Lower leg skin (tissue), 4 donors: ENCODE data around the gene RNLS. TPM values are rescaled to one million over a fixed set of nuclear protein-coding genes. Genes with fewer than 3 reads are reported as not detected.

Source experiments
- DNase-seq, 2 donors: peaks; one replicate each; pipeline ENCODE4 v3.0.0-alpha.2; 2019; ENCODE audit warnings: low spot score in 2 of 2
- H3K4me3 ChIP-seq: fragments of 200-600 bp; sonication (generic); 2 replicates; pipeline ENCODE4 v1.5.1; 2017; ENCODE audit warnings: mild to moderate bottlenecking, low read depth; ENCODE audit not compliant: poor library complexity, severe bottlenecking
- POLR2A ChIP-seq, 2 donors: fragments of 450-650 bp; IDR thresholded peaks; one replicate each; pipeline ENCODE4 v1.6.1; 2016 to 2017; ENCODE audit warnings: antibody characterized with exemption in 2 of 2, mild to moderate bottlenecking in 1 of 2, moderate library complexity in 1 of 2
- WGBS, 2 donors: methylation state at CpG; one replicate each; pipeline ENCODE4 v1.1.5; 2018; 5-methylcytosine and 5-hydroxymethylcytosine counted together
- intact Hi-C: fragments of 100-400 bp; cut with DNase I; formaldehyde crosslinking; loops from one replicate; pipeline ENCODE4 v1.15.0; 2023; ENCODE audit warnings: low total_unique reads
- total RNA-seq, 4 donors: library from RNA; depleted of rRNA; stranded (reverse); fragments of >200 nt; gene quantifications; one replicate each; pipeline ENCODE4 v1.1.0, GENCODE V29; 2016
- TF ChIP-seq, protein P1 (sequence below), 3 donors: fragments of 450-650 bp; IDR thresholded peaks; one replicate each; pipeline ENCODE4 v1.5.1; 2016; ENCODE audit warnings: antibody characterized with exemption in 3 of 3, mild to moderate bottlenecking in 3 of 3, moderate library complexity in 2 of 3

The RNLS gene
- total RNA-seq, 4 donors from 2014 or later = 6.8 to 18.3 (median 10.9) TPM

- WGBS, 2 donors = 58 to 63% methylated on average over 5 of the region's 5 CpGs
- TF ChIP-seq POLR2A (IDR thresholded peaks at IDR 0.05) = no peak
- TF ChIP-seq, protein P1, sequence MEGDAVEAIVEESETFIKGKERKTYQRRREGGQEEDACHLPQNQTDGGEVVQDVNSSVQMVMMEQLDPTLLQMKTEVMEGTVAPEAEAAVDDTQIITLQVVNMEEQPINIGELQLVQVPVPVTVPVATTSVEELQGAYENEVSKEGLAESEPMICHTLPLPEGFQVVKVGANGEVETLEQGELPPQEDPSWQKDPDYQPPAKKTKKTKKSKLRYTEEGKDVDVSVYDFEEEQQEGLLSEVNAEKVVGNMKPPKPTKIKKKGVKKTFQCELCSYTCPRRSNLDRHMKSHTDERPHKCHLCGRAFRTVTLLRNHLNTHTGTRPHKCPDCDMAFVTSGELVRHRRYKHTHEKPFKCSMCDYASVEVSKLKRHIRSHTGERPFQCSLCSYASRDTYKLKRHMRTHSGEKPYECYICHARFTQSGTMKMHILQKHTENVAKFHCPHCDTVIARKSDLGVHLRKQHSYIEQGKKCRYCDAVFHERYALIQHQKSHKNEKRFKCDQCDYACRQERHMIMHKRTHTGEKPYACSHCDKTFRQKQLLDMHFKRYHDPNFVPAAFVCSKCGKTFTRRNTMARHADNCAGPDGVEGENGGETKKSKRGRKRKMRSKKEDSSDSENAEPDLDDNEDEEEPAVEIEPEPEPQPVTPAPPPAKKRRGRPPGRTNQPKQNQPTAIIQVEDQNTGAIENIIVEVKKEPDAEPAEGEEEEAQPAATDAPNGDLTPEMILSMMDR (IDR thresholded peaks at IDR 0.05) = no peak
- intact Hi-C loops = no loop called here
- DNase-seq = no peak
- H3K4me3 ChIP-seq = no peak overlapping the region
Measured at GRCh38 chr10:88424881-88425280, 158.2 kb downstream of the RNLS start.

DNA sequence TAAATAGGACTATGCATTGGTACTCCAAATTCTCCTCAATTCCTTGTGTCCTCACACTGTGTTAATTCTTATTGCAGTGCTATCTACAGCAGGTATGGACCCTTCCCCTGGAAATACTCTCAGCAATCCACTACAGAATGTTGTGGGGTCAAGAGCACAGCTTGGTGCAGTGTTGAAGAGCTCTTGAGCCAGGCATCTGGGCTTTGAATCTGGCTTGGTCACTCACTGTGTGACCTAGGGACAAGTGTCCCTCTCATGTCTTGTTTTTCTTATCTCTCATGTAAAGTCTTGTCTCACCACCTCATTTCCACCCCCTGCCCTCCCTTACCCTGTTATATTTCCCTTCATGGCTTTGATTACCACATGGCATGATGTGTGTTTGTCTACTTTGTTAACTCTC, 159.4 kb downstream of the RNLS start:
- H3K4me3 ChIP-seq = no peak overlapping the region
- DNase-seq = no peak
- TF ChIP-seq, protein P1 (IDR thresholded peaks at IDR 0.05) = no peak
- intact Hi-C loops = no loop called here

GRCh38 chr10:88421590-88421989, 161.5 kb downstream of the RNLS start:
- 93 to 94% methylated on average over 4 of the region's 4 CpGs for WGBS, 2 donors
- TF ChIP-seq, protein P1 (IDR thresholded peaks at IDR 0.05) = no peak
- no peak for TF ChIP-seq POLR2A (IDR thresholded peaks at IDR 0.05)
- H3K4me3 ChIP-seq = no peak overlapping the region
- intact Hi-C loops = no loop called here
- no peak for DNase-seq

- DNase-seq = no peak
- TF ChIP-seq POLR2A (IDR thresholded peaks at IDR 0.05) = no peak
- TF ChIP-seq, protein P1 (IDR thresholded peaks at IDR 0.05) = no peak
- no peak overlapping the region for H3K4me3 ChIP-seq
- WGBS, 2 donors = 86 to 92% methylated on average over 1 of the region's 1 CpG
- intact Hi-C loops = no loop called here
Measured at GRCh38 chr10:88418871-88419270, 164.2 kb downstream of the RNLS start.

DNA sequence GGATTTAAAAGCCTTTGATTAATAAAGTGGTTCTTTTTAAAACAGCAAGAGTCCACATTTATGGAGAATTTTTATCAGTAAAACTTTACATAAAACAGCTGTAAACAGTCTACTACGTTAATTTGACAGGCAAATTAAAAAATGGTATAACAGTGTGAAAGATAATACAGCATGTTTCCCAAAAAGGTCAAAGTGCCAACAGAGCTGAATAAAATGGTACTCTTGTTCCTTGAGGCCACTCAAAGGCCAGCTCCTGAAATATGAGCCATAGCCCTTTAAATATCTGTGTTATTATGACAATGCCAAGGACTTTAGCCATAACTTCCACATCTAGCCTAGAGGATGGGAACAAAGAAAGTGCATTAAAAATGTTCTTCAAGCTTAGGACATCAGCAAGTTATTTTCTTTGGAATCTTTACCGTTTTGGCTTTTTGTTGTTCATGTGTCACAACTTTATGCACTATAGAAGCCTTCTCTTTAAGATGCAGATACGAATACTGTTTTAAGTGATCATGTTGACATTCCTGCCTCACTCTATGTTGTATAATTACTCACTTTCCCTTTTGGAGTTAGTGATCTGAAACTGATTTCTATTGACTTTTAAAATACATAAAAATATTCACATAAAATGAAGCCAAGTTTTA, 165.6 kb downstream of the RNLS start:
- no peak overlapping the region for H3K4me3 ChIP-seq
- TF ChIP-seq, protein P1 (IDR thresholded peaks at IDR 0.05) = no peak
- TF ChIP-seq POLR2A (IDR thresholded peaks at IDR 0.05) = no peak
- intact Hi-C loops = no loop called here
- WGBS, 2 donors = 61 to 75% methylated on average over 3 of the region's 3 CpGs
- DNase-seq = no peak

DNA sequence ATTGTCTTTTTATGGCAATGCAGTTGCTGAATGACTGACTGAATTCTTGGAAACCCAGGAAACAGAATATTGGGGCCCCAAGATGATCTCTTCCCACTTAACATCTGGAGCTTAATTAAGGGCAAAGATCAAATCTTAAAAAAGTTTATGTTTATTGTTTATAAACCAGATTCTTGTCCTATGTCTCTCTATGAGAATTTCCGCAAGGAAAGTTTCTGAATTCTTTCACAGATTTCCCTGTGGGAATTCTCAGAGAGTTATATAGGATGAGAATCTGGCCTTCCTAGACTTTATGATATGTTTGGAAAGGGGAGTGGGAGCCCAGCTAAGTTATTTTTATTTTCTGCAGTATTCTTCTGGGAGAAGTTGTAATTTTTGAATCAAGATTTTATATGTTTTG, 166.3 kb downstream of the RNLS start:
- 92 to 98% methylated on average over 1 of the region's 1 CpG for WGBS, 2 donors
- no peak overlapping the region for H3K4me3 ChIP-seq
- no peak for TF ChIP-seq POLR2A (IDR thresholded peaks at IDR 0.05)
- TF ChIP-seq, protein P1 (IDR thresholded peaks at IDR 0.05) = no peak
- intact Hi-C loops = no loop called here
- DNase-seq = no peak
